ENCODE results near the gene HTR6.

The HTR6 gene

DNA sequence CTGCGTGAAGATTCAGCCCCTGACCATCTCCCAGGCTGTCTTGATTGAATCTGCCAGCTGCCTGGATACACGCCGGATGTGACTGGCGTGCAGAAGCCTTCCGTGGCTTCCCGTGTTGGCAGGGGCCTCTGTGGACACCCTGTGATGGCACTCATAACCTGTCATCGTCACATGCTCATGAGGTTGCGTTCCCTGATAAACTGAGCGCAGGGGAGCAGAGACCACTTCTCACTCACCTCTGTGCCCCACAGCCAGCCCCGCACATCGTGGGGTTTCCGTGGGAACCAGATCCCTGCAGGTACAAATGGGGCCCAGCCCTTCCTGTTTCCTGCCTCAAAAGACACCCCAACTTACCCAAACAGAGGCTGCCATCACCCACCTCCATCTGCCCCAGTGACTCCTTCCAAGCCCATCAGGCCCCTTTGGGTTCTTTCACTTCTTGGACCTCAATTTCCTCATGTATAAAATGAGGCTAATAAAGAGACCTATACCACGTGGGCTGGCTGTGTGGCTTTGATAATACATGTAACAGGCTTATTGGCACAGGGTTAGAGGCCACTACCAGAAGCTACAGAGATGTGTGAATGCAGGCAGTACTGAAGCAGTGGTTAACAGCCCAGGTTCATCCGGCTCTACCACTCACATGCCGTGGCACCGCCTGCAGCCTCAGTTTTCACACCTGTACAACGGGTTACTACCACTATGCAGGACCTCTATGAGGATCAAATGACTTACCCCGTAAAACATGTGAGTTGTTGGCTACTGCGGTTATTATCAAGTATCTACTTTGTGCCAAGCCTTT lies 23.6 kb downstream of the HTR6 start:
- DNase-seq (ENCODE audit: low read depth), result no peak

DNA sequence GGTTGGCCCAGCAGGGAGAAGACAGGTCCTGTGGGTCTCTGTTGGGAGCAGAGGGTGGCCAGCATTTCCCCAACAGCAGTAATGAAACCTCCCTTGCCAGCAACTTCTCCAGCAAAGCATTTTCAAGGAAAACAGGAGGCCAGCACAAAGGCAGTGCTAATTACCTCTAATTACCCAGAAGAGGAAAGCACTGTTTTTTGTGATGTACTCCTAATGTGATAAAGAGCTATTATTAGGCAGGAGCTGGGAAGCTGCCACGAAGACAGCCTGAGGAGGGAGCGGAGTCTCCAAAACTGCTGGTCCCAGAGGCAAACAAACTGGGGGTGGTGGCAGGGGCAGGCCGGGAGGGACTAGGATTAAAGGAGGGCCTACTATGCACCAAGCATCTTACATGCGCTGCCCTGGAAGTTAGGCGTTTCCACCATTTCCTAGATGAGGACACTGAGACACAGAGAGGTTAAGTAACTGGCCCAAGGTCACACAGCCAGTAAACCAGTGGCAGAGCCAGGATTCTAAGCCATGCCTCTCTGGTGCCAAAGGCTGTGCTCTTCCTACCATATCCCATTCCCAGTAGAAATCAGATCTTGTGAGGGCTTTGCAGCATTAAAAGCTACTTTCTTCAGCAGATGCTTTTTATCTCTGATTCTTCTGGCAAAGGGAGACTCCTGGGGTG lies 24.5 kb downstream of the HTR6 start:
- DNase-seq (ENCODE audit: low read depth), result no peak

DNA sequence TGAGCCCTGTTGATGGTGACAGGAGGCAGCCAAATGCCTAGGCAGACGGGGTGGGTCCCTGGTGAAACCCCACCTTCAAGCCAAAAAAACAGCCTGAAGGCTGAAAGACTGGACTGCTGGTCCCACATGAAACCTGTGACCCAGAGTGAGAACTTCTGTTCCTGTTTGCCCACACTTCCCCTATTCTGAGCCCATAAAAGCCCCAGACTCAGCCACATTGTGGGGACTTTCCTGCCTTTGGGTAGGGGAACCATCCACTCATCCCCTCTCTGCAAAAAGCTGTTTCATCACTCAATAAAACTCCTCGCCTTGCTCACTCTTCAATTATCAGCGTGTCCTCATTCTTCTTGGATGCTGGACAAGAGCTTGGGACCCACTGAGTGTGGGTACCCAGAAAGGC lies 25.2 kb downstream of the HTR6 start:
- DNase-seq (ENCODE audit: low read depth), result no peak

DNA sequence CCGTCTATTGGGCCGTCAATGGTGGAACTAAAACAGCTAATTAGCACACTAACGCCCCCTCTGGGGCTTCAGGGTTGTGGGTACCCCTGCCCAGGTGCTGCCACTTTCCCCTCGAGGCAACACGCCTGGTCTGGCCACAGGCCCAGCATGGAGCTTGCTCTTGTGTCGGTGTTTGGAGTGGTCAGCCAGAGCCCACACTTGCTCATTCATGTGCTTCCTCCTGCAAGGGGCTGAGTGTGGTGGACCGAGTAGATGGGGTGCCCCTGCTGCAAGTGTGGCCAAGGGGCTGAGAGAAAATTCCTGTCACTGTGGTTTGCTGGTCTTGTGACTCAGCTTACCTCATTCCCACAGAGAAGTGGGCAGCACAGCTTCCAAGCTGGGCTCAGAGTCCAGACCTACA lies 25.7 kb downstream of the HTR6 start:
- no peak for DNase-seq (ENCODE audit: low read depth)

DNA sequence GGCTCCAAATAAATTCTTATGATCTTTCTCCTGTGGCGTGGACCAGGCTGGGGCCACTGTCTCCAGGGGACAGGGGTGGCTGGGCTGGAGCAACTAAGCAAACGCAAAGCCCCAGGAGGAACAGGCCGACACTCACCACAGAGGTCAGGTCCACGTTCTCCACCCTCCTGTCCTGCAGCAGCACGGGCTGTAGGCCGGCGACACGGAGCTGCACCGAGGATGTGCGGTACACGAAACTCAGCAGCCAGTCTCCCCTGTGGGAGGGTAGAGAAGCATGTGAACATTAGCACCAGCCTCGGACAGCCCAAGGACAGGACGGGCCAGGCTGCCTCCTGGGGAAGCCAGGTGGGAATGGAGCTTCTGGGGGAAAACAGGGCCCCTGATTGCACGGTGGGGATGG lies 29.6 kb downstream of the HTR6 start:
- DNase-seq (ENCODE audit: low read depth), result no peak

DNA sequence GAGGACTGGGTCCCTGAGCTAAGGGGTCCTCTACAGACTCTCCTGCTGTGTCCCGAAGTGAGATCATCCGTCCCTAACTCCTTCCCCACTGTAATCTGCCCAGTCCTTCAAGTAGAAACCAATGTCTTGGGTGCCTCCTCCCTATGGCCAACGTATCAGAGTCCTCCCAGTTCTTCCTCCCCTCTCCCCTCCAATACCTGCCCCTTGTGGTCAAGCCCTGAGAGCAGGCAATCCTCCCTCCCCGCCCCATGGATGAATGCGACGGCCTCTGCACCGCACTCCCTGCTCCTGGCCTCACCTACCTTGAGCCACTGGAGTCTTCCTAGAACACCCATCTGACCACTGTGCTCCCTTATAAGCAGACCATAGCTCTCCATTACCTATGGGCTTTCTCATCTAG lies 31.1 kb downstream of the HTR6 start:
- DNase-seq (ENCODE audit: low read depth), result no peak

DNA sequence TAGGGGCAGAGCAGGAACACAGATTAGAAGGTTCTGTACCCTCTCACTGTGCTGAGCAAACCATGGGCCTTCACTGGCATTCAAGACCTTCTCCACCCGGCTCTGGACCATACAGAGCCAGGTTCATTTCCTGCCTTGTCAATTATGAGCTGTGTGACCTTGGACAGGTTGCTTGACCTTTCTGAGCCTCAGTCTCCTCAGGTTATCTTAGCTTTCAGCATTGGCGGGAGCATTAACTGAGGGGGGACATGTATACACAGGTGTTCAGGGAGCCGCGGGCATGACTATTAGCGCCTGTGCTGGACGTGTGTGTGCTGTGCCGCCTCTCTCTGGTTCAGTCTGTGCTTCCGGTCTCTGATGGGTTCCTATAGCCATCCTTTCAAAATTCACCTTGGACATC lies 32.1 kb downstream of the HTR6 start:
- DNase-seq (ENCODE audit: low read depth), result no peak

DNA sequence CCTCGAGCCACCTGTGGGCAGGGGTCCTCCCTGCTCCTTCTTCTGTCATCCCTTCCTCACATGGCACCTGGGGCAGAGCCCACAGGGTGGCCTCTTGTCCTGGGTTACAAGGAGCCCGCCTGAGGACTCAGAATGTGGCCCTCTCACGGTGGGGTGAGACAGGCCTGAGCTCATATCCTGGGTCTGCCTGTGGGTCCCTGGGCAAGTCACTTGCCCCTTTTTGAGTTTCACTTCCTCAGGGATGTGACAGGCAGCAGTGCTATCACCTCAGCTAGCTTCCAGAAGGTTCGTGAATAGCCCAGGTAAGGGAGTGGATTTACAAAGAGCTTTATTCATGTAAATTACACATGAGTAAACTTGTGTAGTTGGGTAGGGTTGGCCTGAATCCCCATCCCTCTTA lies 33.5 kb downstream of the HTR6 start:
- no peak for DNase-seq (ENCODE audit: low read depth)

DNA sequence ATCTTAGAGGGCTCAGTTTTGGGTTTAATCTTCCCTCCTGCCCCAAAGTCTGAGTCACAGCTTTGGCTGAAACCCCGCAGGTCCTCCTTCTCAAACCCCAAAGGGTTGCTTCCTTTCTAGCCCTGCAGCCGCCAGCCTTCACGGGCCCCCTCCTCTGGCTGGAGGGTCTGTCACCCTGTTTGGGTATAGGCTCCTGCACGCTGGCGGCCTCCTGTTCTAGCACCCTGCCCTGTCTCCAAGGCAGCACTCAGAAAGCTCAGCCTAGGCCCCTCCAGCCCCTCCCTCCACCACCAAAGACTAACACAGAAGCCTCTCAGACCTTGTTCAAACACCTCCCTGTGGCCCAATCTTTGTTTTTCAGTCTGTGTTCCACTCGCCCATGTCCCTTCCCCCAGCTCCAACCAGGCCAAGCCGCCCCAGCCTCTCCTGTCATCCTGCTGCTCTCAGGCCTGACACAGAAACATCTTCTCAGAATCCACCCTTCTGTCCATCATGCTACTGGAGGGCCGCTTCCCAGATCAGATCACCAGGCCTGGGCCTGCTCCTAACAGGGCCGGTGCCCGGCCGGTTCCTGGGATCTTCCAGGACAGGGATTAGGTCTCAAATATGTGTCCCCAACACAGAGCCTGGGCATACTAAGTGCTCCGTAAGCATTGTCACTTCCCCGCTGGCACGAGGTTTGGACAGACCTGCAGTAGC lies 35.6 kb downstream of the HTR6 start:
- DNase-seq (ENCODE audit: low read depth), result no peak

DNA sequence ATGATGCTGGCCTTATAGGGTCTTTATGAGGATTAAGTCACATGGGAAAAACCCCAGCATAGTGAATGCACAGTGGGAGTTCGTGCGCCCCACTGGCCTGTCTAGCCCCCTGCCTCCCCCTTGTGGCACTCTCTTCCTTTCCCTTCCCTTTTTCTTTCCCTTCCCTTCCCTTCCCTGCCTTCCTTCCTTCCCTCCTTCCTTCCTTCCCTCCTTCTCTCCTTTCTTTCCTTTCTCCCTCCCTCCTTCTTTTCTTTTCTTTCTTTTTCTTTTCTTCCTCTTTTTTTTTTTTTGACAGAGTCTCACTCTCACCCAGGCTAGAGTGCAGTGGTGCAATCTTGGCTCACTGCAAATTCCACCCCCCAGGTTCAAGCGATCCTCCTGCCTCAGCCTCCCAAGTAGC lies 38.6 kb downstream of the HTR6 start:
- DNase-seq (ENCODE audit: low read depth), result no peak

DNA sequence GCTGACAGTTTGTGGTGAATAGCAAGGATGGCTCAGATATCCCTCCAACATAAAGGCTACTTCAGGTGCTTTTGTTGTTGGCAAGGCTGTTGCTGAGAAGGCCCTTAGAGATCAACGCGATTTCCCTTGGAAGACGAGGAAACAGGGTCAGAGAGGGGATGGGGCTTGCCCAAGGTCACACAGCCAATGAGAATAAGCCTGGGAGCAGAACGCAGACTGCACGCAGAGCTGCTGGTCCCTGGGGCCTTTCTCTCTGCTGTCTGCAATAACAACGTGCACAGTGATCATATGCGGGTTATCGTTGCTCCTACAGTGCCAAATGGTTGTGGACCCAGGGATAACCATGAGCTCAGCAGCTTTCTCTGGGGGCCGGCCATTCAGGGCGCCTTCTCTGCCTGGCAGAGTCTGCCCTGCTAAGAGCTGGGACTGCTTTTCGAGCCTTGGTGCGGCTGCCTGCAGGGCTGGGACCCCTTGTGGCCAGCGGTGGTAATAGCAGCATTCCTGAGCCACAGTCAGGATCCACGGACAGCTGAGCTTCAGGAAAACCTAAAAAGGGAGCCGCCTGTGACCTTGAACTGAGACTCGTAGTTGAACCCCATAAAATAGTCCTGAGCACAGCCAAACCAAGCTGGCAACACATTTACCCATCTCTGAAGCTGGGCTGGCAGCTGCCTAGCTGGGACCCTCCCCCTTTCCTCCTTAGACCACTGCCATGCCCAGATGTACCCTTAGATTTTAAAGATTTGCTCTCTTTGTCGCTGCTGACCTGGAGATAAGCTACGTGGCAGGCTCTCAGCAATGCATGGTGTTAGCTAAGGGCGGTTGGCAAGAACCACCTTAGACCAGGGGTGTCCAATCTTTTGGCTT lies 39.8 kb downstream of the HTR6 start:
- DNase-seq (ENCODE audit: low read depth), result peak; percentile 45

DNA sequence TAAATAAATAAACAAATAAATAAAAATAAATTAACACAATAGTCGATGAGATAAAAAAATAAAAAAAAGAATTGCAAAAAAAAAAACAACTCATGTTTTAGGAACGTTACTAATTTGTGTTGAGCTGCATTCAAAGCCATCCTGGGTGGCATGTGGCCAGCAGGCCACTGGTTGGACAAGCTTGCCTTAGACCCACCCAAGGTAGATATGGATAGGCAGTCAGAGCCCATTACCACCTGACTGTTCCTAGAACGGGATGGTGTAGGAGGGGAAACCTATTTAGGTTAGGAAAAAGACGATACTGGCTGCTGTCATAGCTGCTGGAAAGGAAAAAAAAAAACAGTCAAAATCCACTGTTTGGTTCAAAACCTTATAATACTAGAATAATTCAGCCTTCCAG lies 40.8 kb downstream of the HTR6 start:
- no peak for DNase-seq (ENCODE audit: low read depth)

DNA sequence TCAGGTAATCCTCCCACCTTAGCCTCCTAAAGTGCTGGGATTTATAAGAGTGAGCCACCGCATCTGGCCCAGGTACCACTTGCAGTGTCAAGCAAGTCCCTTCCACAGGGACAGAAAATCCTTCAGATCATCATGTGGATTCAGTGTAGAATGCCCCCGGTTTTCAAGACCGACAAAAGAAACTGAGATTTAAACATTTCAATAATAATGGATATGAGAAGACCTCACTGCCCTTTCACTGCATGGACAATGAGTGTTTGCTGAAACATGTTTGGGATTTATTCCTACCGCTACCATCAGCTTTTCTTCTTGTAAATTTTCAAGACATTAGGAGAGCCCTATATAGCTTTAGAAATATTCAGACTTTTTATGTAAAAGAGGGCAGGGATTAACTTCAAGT lies 41.5 kb downstream of the HTR6 start:
- DNase-seq (ENCODE audit: low read depth), result no peak

DNA sequence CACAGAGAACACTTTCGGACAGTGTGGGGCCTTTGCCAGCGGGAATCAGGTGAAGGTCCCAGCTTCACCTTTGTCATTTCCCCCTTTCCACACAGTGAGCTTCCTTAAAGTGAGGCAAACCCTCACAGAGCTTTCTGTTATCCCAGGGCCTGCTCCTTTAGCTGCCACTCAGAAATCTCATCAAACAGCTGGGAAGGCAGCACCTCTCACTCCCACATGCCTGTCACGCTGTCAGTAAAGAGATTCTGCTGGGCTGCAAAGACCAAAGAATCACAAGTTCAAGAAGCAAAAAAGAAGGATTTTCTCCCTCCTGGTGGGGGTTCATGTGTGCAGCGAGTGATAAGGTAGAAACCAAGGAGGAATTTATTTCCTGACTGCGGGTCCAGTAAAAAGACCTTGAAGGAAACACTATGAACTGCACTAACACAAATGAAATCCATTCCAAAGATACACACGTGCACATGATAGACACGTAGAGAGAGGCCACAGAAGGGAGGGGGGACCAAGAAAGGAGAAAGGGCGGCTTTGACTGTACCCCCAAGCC lies 44.0 kb downstream of the HTR6 start:
- DNase-seq (ENCODE audit: low read depth), result no peak

DNA sequence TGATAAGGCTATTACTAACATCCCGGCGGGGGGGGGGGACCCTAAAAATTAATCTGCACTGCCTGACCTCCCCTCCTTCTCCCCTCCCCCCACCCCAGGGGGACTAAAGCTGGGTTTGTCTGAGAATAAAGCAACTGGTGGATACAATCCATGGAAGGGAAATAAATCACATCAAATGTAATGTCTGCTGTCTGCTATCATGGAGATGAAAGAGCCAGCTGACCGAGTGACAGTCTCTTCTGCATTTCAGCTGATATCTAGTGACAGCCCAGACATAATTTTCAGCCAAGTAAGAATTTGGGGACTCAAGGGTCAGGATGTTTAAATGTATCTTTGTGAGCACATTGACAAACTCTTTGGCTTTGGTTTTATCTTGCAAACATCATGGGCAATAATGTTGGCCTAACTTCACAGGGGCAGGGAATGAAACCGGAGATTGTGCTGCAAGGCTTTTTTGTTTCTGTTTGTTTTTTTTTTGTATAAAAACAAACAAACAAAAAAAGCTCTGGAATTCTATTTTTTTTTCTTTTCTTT lies 44.7 kb downstream of the HTR6 start:
- DNase-seq (ENCODE audit: low read depth), result no peak

DNA sequence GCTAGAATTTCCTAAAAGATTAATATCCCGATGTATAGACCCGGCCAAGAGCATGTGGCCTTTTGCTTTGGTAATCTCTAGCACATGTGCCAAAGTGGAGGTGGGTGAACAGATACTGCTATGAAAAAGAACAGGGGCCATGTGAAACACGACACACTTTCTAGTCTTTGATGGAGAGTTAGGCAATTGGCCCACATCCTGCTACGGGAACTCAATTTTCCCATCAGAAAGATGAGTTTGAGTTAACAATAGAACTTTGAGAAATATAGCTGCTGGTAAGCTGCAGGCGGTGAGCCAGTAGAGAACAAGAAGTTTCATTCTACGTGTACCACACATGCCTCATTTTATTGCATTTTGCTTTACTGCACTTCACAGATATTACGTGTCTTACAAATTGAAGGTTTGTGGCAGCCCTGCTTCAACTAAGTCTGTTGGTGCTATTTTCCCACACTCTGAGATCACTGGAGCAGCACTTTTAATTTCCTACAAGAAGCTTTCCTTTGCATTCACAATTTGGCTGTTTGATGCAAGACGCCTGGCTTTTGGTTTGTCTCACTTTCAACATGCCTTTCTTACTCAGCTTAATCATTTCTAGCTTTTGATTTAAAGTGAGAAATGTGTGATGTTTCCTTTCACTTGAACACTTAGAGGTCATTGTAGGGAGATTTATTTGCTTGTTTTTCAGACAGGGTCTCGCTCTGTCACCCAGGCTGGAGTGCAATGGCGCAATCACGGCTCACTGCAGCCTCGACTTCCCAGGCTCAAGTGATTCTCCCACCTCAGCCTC lies 46.3 kb downstream of the HTR6 start:
- DNase-seq (ENCODE audit: low read depth), result no peak

DNA sequence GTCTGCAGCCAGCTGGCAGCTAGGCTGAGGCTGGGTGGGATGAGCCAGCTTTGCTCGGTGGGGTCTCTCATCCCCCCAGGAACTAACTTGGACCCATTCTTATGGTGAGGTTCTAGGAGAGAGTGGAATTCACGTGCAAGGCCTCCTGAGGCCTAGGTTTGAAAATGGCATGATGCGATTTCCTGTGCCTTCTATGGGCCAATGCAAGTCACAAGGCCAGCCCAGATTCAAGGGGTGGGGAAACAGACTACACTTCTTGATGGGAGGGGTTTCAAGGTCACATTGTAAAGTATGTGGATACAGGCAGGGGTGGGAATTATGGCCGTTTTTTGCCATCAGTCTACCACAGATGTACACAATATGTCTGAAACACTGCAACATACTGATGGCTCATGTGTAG lies 48.3 kb downstream of the HTR6 start:
- DNase-seq (ENCODE audit: low read depth), result no peak

DNA sequence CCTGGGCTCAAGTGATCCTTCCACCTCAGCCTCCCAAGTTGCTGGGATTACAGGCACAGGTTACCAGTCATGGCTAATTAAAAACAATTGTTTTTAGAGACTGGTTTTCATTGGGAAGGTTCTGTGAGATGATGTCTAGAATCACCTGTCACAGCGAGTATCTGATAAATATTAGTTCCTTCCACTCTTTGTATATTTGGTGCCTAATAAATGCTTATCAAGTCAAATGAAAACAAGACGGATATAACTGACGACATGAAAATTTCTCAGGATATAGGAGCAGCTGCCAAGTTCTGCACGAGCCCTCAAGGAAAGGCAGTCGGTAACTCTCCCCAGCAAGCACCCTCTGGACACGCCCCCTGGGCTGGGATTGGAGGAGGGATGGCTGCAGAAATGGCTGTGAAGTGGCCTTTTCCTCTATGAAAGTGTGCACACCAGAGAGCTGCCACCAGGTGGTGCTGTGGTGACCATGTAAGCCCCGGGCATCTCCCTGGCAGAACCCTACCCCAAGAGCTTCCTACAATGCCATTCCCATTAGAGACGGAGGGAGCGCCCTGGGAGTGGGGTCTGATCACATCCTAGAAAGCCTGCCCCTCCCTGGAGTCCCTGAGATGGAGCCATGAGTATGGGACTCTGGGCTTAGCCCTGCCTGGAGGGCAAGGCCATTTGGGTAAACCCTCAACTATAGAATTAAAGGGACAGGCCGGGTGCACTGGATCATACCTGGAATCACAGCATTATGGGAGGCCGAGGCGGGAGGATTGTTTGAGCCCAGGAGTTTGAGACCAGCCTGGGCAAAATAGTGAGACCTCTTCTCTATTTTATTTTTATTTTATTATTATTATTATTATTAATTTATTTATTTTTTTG lies 50.9 kb downstream of the HTR6 start:
- DNase-seq (ENCODE audit: low read depth), result peak; percentile 89

DNA sequence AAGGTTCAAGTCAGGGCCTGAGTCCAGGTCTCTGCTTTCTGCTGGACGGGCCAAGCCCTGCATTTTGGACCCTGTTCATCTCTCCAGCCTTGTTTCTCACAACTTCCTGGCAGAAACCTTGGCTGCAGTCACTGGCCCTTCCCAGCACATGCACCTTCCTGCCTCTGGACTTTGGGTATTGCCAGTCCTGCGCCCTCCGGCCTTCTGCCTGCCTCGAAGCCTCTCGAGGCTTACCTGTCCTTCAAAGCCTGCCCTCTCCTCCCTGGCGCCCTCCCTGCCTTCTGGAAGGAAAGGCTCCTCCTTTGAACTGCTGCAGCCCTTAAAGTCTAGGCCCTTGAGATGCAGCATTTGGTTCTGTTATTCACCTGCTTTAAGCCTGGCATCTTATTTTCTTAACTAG lies 52.8 kb downstream of the HTR6 start:
- no peak for DNase-seq (ENCODE audit: low read depth)

DNA sequence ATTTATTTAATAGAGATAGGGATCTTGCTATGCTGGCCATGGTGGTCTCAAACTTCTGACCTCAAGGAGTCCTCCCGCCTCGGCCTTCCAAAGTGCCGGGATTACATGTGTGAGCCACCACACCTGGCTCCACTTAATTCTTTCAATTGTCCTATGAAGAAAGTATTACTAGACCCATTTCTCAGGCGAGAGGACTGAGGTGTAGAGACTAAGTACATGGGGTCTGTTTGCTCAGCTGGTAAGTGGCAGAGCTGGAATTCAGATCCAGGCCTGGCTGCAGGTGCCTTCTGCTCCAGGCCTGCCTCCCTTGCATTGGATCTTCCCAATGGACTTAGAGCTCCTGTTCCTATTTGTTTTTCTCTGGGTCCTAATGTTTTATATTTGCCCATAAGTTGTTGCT lies 55.5 kb downstream of the HTR6 start:
- DNase-seq (ENCODE audit: low read depth), result no peak
